ENCODE data around the gene KCNG2.

GRCh38 chr18:79927607-79928562, 130.1 kb downstream of the KCNG2 start:
- TF ChIP-seq POLR2AphosphoS5 (IDR thresholded peaks at IDR 0.05; ENCODE audit: low read depth, low read length): no peak
- TF ChIP-seq EGR1 (IDR thresholded peaks at IDR 0.05; ENCODE audit: low read depth): no peak

Data from HCT116 (cell line).